Activated CD4-positive, alpha-beta T cell treated with anti-CD3 and anti-CD28 coated beads for 24 hours (primary cell): Measurements from ENCODE around the gene GOLGA8B.
"Not testable (repeated sequence)": the region's sequence is repeated elsewhere in the genome, so short reads cannot be mapped to it uniquely, and the experiment has no call there.

Experiments used
- DNase-seq, 2 donors: peaks; one replicate each; pipeline ENCODE4 v3.0.0-alpha.2; 2020; ENCODE audit warnings: low read depth in 2 of 2

GOLGA8B gene

GRCh38 chr15:34598799-34599585 is 15.5 kb upstream of the GOLGA8B start:
- no peak for DNase-seq

GRCh38 chr15:34597316-34597715 is 13.9 kb upstream of the GOLGA8B start:
- DNase-seq, result no peak

GRCh38 chr15:34594361-34594760 is 10.9 kb upstream of the GOLGA8B start:
- no peak for DNase-seq

GRCh38 chr15:34591306-34591705 is 7.9 kb upstream of the GOLGA8B start:
- no peak for DNase-seq

- DNase-seq, result peak; percentile 28 to 34
Measured at GRCh38 chr15:34588046-34588674, 4.7 kb upstream of the GOLGA8B start.

GRCh38 chr15:34585966-34586365 is 2.5 kb upstream of the GOLGA8B start:
- not testable (repeated sequence) for DNase-seq

- no peak for DNase-seq
Measured at GRCh38 chr15:34584996-34585395, 1.5 kb upstream of the GOLGA8B start.

GRCh38 chr15:34584330-34584668 is 848 bp upstream of the GOLGA8B start:
- no peak for DNase-seq

- DNase-seq, result peak; percentile 28 to 33
Measured at GRCh38 chr15:34582461-34583371, 735 bp downstream of the GOLGA8B start.

- DNase-seq, result not testable (repeated sequence)
Measured at GRCh38 chr15:34581687-34582460, 1.6 kb downstream of the GOLGA8B start.

- DNase-seq, result no peak
Measured at GRCh38 chr15:34581043-34581365, 2.4 kb downstream of the GOLGA8B start.

GRCh38 chr15:34580251-34581042 is 3.0 kb downstream of the GOLGA8B start:
- DNase-seq, result not testable (repeated sequence)

GRCh38 chr15:34578283-34578674 is 5.2 kb downstream of the GOLGA8B start:
- DNase-seq, result no peak

- DNase-seq, result not testable (repeated sequence)
Measured at GRCh38 chr15:34577658-34578282, 5.7 kb downstream of the GOLGA8B start.

- DNase-seq, result not testable (repeated sequence)
Measured at GRCh38 chr15:34575035-34575434, 8.4 kb downstream of the GOLGA8B start.

GRCh38 chr15:34572921-34573320 is 10.5 kb downstream of the GOLGA8B start:
- not testable (repeated sequence) for DNase-seq

GRCh38 chr15:34572019-34572641 is 11.3 kb downstream of the GOLGA8B start:
- not testable (repeated sequence) for DNase-seq

- not testable (repeated sequence) for DNase-seq
Measured at GRCh38 chr15:34569670-34570396, 13.6 kb downstream of the GOLGA8B start.

GRCh38 chr15:34567174-34567573 is 16.3 kb downstream of the GOLGA8B start:
- DNase-seq, result not testable (repeated sequence)
